GM21723 (cell line): ENCODE results near the gene ODF4.
"Not testable (repeated sequence)": the region's sequence is repeated elsewhere in the genome, so short reads cannot be mapped to it uniquely, and the experiment has no call there.

Experiments
- ATAC-seq: cut with Tn5 transposase; IDR thresholded peaks from one replicate; pipeline ENCODE4 v1.9.1; 2021; ENCODE audit warnings: mild to moderate bottlenecking, moderate library complexity; ENCODE audit not compliant: unreplicated experiment

Gene ODF4

DNA sequence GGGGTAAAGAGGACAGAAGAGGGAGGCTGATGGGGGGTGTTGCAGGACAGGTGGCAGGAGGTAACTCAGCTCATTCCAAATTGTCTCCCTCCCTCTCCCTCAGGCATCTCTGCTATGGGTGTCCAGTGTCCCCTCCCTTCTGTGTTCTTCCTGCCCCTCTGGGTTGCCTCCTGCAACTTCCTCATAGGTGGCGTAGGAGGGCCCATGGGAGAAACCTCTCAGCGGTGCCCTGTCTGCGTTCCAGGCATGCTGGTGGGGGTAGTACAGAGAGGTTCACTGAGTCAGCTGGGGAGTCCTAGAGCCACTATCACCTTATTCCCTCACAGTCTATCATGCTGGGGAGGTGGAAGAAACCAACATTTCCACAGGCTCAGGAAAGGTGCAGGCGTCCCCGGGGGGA is 14.7 kb upstream of the ODF4 start:
- ATAC-seq: no peak

- ATAC-seq: no peak
Measured at GRCh38 chr17:8326511-8327302, 12.9 kb upstream of the ODF4 start.

DNA sequence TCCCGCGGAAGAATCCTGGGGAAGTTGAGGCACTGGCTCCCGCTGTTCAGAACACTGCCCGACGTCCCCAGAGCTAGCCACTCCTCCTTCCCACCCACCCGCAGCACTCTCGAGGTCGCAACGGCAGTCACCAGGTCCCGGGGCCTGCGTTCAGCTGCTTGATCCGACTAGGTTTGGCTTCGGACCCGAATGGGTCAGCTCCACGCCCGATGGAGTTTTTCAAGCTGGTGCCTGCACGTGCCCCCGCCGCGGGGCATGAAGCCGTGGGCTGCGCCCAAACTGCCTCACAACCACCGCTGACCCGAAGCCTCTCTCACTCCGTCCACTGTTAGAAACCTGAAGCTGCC is 12.4 kb upstream of the ODF4 start:
- no peak for ATAC-seq

- no peak for ATAC-seq
Measured at GRCh38 chr17:8332128-8332527, 7.5 kb upstream of the ODF4 start.

- no peak for ATAC-seq
Measured at GRCh38 chr17:8332688-8333087, 7.0 kb upstream of the ODF4 start.

GRCh38 chr17:8333281-8333680 is 6.4 kb upstream of the ODF4 start:
- ATAC-seq: no peak

DNA sequence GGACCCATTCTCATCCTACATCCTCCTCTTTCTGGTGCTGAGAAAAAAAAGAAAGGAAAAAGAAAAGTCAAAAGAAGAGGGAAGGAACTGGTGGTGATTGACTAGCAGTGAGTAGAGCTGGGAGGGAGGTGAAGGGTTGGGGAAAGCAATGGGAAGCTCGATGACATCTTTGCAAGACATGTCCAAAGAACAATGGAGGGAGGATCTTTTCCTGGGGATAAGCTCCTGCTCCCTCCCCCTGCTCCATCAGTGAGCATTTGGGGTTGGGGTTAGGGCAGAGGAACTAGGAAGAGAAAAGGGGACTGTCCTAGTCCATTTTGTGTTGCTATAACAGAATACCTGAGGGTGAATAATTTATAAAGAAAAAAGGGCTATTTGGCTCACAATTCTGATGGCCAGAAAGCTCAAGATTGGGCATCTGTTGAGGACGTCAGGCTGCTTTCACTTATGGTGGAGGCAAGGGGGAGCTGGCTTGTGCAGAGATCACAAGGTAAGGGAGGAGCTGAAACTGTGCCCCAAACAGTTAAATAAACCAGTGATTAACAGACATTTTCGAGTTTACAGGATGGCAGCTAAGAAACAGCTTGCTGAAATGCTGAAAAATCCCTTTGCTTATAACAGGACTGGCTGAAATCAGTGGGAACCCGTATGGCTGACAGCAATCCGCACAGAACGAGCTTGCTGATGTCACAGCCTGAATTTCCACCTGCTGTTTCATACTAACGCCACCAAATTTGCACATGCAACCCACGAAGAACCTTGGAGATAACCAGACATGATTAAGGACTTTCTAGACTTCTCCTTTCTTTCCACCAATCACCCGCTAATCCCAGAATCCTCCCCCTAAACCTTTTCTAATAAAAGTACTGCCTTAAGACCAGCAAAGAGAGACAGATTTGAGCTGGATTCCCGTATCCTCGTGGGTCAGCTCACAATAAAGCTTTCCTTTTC is 1.6 kb upstream of the ODF4 start:
- no peak for ATAC-seq

DNA sequence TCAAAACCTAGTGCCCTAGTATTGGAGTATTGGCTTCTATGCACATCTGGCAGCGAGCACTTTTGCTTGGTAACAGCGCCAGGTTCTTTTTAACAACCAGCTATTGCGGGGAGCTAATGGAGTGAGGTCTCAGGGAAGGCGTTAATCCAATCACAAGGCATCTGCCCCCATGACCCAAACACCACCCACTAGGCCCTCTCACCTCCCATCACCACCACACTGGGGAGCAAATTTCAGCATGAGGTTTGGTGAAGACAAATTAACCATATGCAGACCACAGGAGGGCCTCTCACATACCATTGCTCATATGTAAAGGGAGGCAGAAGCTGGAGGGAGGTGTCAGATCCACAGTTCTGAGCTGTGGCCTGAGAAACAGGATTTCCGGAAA is 893 bp upstream of the ODF4 start:
- no peak for ATAC-seq

DNA sequence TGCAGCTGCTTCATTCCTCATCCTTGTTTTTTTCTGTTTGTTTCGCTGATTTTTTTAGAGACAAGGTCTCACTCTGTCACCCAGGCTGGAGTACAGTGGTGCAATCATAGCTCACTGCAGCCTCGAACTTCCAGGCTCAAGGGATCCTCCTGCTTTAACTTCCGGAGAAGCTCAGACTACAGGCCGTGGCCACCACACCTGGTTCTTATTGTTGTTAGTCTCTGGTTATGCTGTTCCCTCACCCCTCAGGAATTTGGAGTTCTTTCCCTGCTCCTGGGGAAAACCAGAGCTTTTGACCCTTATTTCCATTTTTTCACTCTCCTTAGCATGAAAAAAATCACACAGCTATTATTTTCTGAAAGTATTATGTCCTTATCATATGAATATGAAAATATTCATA is 1.8 kb downstream of the ODF4 start:
- no peak for ATAC-seq

DNA sequence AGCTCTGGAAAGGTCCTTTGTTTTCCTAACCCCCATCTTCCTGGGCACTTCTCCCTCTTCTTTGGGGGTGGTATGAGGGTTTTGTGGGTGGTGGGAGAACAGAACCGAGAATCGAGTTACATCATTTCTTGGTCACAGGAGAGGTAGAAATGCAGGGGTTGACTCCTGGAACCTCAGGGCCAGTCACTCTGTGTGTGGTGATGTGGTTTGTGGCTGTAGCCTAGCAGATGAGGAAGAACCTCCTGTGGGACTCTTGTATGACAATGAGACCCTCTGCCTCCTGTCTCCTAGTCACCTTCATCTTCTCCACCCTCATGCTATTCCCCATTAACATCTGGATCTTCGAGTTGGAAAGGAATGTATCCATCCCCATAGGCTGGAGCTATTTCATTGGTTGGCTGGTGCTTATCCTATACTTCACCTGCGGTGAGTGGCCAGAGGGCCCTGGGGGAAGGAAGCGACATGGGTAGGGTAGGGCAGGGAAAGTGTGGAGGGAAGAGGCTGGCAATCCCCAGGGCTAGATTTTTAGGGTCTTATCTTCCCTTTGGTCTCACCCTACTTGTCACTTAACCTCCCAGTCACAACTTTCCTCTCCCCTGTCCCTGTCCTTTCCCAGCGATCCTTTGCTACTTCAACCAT is 5.5 kb downstream of the ODF4 start:
- ATAC-seq: no peak

DNA sequence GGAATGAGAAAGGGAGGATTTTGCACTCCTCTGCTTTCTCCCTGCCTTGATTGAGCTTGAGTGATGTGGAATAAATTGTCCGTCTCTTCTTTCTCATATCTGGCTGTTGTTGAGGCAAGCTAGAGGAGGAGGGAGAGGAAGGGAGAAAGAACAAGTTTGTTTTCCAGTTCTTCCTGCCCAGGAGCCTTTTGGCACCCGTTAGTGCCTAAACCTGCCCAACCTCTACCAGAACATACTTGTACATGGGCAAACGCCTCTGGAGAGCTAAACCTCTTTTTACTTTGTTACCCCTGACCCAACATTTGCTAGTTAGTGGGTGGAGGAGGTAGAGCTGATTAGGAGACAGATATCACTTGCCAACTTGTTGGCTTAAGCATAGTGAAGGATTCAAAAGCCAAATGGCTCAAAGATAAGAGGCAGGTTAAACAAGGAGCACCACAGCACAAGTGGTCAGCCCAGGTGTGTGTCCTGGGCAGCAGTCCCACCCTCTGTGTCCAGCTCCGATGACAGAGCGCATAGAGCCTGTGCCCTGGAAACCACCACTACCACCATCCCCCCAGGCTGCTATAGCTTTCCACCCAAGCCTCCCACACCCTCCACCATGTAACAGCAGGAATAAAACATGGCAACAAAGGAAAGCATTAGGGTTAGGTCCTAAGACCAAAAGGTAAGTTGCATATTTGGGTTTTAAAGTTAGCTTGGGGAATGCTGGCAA is 6.5 kb downstream of the ODF4 start:
- ATAC-seq: no peak

DNA sequence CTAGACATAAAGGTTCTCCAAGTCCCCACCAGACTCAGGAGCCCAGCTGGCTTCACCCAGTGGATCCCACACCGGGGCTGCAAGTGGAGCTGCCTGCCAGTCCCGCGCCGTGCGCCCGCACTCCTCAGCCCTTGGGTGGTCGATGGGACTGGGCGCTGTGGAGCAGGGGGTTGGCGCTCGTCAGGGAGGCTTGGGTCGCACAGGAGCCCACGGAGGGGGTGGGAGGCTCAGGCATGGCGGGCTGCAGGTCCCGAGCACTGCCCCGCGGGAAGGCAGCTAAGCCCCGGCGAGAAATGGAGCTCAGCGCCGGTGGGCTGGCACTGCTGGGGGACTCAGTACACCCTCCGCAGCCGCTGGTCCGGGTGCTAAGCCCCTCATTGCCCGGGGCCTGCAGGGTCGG is 7.4 kb downstream of the ODF4 start:
- not testable (repeated sequence) for ATAC-seq

- ATAC-seq: no peak
Measured at GRCh38 chr17:8350339-8350738, 10.7 kb downstream of the ODF4 start.

DNA sequence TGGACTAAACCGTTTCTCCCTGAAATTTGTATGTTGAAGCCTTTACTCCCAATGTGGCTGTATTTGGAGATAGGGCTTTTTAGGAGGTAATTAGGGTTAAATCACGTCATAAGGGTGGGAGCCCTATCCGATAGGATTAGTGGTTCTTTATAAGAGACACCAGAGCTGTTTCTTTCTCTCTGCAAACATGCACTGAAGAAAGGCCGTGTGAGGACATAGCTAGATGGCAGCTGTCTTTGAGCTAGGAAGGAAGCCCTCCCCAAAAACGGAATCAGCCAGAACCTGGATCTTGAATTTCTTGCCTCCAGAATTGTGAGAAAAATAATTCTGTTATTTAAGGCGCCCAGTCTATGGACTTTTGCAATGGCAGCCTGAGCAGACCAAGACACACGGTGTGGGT is 14.1 kb downstream of the ODF4 start:
- ATAC-seq: no peak

DNA sequence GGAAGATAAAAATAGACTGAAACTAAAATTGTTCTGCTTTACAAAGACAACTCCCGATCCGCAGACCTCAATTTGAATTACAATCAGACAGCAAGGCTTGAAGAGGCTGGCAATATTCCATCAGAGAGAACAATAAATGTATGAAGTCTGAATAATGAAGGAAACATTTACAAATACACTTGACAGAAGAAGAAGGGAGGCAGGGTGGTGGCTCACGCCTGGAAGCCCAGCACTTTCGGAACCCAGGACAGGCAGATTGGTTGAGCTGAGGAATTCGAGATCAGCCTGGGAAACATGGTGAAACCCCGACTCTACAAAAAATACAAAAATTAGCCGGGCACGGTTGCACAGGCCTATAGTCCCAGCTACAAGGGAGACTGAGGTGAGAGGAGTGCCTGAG is 14.6 kb downstream of the ODF4 start:
- no peak for ATAC-seq

- ATAC-seq: no peak
Measured at GRCh38 chr17:8357910-8358309, 18.3 kb downstream of the ODF4 start.

- ATAC-seq: no peak
Measured at GRCh38 chr17:8359769-8360168, 20.1 kb downstream of the ODF4 start.

DNA sequence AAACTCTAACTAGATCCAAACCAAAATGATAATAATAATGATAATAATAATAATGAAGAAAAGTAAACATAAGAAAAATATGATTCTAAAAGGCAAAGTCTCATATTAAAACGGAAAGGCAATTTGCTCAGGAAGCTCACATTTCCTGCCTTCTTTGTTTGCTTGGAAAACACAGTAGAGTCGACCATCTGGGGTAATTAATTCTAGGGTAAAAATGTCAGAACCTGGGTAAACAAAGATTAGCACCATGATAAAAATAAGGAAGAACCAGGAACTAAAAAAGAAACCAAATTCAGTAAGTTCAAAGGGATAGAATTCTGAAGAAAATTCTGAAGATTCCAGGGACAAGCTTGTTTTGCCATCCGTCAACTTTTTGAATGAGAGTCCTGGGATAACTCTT is 20.6 kb downstream of the ODF4 start:
- ATAC-seq: no peak

GRCh38 chr17:8360751-8361150 is 21.1 kb downstream of the ODF4 start:
- ATAC-seq: no peak

DNA sequence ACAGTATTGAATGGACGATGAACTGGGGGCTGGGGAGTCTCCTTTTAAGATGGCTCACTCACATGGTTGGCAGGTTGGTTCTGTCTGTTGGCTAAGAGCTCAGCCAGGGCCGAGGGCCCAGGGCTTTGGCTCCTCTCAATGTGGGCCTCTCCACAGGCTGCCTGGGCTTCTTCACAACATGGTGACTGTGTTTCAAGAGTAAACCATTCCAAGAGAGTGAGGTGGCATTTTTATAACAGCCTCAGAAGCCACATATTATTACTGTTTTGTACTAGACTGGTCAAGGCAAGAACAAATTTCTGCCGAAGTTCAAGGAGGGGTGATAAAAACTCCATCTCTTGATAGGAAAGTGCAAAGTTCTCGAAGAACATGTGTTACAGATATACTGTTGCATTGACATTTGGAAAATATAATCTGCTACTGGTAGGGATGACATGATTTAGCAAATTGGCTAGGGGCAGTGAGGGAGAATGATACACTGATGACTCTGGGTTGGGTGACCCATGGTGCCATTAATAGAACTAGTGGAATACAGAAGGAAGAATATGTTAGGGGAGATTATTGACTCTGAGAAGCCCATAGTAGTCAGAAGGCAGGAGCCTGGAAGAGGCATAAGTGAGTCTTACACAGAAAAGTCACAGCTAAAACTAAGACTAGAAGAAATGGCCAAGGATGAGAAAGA is 23.2 kb downstream of the ODF4 start:
- ATAC-seq: no peak

DNA sequence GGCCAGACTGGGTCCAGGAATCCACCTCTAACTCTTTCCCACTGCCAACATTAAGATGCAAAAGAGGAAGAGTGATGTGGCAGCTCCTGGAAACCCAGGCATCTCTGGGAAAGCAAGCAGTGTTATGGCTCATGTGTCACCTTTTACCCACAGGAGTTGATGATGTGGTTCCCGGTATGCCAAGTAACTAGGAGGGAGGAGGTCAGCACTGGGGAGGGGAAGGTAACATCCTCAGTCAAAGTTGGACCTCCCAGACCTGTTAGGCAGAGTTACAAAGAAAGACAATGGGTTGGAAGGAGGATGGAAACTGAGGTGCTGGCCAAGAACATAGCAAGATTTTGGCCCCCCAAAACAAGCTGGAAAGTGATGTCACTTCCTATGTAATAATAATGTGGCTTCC is 25.5 kb downstream of the ODF4 start:
- ATAC-seq: no peak
